Stimulated activated CD8-positive, alpha-beta memory T cell treated with anti-CD3 and anti-CD28 coated beads, Interleukin-15, amount 100 ng/mL, for 4 hours (primary cell): Measurements from ENCODE around the gene DACT1.

Source experiments
- DNase-seq, 2 donors: peaks; one replicate each; pipeline ENCODE4 v3.0.0-alpha.2; 2020; ENCODE audit warnings: low read depth in 2 of 2

DACT1 gene

DNA sequence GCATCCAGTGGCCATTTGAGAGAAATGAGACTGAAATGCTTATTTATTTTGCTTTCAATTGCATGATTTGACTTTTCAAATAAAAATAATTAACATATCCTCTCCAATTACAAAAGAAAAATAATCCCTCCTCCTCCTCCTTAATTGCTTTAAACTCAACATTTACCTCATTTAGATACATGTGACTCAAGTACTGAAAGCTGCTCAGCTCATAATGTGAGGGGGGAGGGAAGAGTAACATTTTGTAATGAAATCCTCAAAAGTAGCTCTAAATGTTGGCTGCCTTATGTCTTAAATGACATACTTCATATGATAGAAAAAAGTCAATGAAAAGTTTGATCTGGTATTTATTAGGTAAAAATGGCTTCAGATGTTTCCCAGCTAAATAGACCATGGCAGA, 29.0 kb downstream of the DACT1 start:
- no peak for DNase-seq

DNA sequence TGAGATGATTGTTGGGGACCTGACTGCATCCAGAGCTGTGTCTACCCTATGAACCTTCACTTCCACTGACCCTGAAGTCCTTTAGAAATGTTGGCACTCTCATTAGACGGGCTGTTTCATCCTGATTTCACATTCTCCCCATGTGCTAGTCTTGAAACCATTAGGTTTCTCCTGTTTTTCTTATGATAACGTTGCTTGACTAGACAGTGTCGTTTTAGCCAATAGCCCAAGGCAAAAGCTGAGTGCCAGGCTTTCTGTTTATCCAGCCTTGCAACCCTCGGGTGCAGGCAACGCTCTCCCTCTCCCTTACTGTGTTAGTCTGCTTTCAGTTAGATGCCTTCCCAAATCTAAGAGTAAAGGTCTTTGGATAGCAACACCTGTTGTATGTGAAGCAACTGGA, 30.1 kb downstream of the DACT1 start:
- DNase-seq: no peak

DNA sequence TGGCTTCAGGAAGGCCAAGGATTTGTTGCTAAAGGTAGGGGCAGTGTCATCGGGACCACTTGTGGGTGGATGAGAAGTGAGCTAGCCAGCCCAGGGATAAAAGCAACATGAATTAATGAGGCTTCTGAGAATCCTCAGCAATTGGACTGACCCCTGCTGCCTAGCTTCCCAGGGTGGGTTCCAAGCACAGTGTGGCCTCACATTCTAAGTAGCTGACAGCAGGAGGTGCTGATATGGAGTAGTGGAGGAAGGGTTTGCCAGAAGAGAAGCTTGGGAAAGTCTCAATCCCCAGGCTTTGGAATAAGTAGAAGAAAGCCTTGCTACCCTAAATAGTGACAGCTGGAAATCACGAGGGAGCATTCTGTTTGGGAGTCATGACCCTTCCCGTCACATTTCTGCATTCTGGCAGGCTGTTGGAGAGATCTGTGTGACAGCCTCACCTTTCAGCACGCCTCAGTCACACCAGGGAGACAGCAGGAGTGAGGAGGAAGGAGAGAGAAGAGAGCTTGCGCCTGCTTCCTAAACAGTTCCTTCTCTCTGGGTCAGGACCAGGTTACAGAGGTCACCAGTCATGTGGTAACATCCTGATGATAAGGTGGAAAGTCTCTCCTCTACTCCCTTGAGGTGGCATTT, 31.2 kb downstream of the DACT1 start:
- DNase-seq: no peak

DNA sequence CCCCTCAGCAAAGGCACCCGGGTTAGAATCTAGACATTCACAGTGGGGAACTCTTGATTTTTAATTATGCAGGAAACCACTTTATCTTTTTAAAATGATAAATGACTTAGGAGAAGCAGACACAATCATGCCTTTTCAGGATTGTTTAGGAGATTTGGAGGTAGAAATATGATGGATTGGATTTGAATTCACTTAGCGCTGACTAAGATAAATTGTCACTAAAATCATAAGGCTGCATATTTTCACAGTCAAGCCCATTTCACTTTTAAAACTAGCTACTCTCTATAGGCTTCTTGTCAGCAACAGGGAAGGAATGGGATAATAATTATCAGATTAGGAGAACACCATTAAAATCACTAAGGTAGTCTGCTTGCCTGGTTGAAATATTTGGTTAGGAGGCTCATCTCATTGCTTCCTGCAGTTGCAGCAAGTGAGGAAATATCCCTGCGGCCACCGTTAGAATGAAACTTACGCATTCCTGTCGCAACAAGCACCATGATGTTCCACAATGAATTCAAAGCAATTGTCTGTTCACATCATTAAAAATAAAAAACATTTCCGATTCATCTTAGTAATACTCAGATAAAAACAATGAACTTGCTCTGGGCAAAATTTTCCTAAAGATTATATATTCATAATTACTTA, 31.9 kb downstream of the DACT1 start:
- no peak for DNase-seq

DNA sequence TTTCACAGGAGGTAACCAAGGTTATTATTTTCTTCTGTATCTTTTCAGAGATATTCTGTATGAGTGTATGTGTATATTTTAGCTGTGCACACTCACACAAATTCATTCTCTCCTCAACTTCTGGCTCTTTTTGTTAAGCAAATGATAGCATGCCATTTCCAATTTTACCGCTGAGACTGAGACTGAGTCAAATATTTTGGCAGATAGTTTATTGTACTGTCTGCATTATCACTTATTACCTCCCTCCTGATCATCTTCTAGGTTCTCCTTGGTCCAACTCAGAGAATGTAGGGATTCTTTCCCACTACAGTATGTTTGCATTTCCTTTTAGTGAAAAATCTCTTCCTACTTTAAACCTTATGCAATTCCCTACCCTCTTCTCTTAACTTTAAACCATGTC, 33.3 kb downstream of the DACT1 start:
- no peak for DNase-seq

- no peak for DNase-seq
Measured at GRCh38 chr14:58671436-58671835, 33.7 kb downstream of the DACT1 start.

DNA sequence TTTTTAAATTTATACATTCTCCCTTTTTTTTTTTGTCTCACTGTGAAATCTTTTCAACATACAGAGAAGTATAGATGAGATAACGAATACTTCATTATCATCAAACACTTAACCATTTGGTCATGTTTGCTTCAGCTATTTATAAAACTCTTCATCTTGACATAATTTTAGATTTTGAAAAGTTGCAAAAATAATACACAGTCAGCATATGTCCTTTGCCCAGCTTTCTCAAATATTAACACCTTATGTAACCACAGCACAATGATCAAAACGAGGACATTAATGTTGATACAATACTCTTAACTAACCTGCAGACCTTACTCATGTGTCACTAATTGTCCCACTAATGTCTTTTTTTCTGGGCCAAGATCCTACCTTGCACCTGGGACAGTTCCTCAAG, 36.0 kb downstream of the DACT1 start:
- no peak for DNase-seq

- no peak for DNase-seq
Measured at GRCh38 chr14:58677001-58677400, 39.2 kb downstream of the DACT1 start.

DNA sequence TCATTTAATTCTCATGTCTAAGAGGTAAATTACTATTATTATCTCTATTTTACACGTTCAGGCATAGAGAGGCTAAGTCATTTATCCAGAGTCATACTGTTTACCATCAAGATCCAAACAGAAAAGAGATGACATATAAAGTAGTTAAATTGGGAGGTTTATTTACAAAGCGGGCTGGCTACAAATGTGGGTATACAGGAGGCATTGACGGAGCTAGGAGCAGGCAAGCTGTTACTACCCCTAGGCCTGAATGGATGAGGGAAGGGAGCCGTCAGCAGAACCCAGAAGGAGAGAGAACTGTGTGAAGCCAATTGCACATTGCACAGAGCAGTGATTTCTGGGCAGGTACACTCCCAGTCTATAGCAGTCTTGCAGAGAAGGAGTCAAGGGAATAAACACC, 39.8 kb downstream of the DACT1 start:
- no peak for DNase-seq

DNA sequence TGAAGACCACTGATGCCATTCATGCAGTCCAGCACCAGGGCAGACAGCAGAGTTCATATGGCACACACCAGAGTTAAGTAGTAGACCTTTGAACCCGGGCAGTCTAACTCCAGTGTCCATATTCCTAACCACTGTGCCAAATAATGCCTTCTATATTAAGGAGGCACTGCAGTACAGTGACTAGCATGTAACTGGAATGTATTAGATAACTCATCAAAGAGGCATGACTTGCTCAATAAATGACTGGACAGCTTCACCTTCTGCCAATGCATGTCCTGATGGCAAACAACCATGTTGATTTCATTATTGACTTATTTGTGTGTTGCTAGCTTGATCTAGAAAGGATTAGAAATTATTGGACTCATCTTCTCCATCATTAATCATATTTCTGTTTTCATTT, 40.2 kb downstream of the DACT1 start:
- DNase-seq: no peak

DNA sequence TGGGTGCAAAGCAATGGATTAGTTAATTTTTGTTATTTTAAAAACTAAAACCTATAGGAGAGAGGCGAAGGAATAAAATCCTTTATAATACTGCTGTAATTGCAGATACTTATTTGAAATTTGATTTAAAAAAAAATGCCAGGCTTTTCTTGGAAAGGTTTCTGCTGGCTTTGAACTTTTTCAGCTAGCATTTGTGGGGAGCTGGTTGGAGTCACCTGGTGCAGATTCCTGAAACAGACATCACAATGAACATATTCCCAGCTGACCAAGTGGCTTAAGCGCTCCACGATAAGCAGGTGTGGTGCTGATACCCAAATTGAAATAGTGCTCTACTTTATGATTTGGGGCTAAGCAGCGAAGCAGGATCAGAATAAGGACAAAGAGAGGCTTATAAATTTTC, 42.9 kb downstream of the DACT1 start:
- DNase-seq: no peak

GRCh38 chr14:58687232-58687795, 49.6 kb downstream of the DACT1 start:
- DNase-seq: no peak

- no peak for DNase-seq
Measured at GRCh38 chr14:58690801-58691516, 53.2 kb downstream of the DACT1 start.

- no peak for DNase-seq
Measured at GRCh38 chr14:58693048-58693447, 55.3 kb downstream of the DACT1 start.

DNA sequence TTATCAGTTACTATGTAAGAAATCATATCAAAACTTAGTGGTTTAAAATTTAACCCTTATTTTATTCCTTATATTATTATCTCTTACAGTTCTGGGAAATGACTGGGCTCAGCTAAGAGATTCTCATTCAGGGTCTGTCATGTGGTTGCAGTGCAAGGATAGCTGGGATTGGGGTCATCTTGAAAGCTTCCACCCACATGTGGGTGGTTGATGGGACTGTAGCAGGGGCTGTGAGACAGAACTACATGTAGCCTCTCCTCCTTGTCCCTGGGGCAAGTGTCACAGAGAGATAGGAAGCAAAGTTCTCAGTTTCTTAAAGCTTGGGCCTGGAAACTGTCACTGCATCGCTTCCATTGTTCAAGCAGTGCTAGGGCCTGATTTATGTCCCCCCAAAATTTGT, 57.8 kb downstream of the DACT1 start:
- no peak for DNase-seq

- DNase-seq: no peak
Measured at GRCh38 chr14:58697266-58697929, 59.6 kb downstream of the DACT1 start.
